Epidermal melanocyte (primary cell): ENCODE data around the gene OLAH.

Experiments
- DNase-seq: peaks from one replicate; pipeline ENCODE4 v3.0.0; 2011; ENCODE audit warnings: low spot score; ENCODE audit not compliant: insufficient read length

Gene OLAH

DNA sequence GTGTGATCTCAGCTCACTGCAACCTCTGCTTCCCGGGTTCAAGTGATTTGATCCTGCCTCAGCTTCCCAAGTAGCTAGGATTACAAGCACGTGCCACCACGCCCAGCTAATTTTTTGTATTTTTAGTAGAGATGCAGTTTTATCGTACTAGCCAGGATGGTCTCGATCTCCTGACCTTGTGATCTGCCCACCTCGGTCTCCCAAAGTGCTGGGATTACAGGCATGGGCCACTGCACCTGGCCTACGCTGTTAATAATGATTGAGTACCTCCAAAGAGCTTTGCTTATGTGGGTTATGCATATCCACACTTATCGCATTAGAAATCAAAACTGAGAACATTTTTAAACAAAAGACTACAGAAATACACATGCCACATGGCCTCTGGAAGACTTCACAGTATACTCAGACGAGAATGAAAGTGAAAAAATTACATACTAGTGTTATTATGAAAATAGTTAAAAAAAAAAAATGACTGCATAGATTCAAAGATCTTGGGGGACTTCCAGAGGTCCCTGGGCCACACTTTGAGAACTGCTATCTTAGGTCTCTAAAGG is 78.8 kb downstream of the OLAH start:
- no peak for DNase-seq
